Right ventricle myocardium superior (tissue), 1 donor: ENCODE results near the gene MAP2K7. TPM values are rescaled to one million over a fixed set of nuclear protein-coding genes. Genes with fewer than 3 reads are reported as not detected.
"Not testable (repeated sequence)": the region's sequence is repeated elsewhere in the genome, so short reads cannot be mapped to it uniquely, and the experiment has no call there.

ENCODE experiments used
- ATAC-seq: fragments of 200-7000 bp; cut with Tn5 transposase; one replicate; pipeline ENCODE4 v1.9.1; 2020; ENCODE audit warnings: mild to moderate bottlenecking; ENCODE audit not compliant: poor library complexity
- DNase-seq: peaks from one replicate; pipeline ENCODE4 v3.0.0-alpha.2; 2020
- intact Hi-C: fragments of 100-400 bp; cut with DNase I; formaldehyde crosslinking; loops from one replicate; pipeline ENCODE4 v1.11.2; 2022
- total RNA-seq: library from RNA; stranded (reverse); fragmentation: NEBNext Ultra II Directional; extraction: Animal tissue kit (Norgen Biotek cat#: 25700); gene quantifications from one replicate; pipeline ENCODE4 v1.2.1, GENCODE V29; 2021
- donor health status: DM: no; HTN: yes; CAD: no; lungs with severe emphysema.

MAP2K7 gene
- total RNA-seq, 1 donor from 2014 or later = 27.5 TPM

DNA sequence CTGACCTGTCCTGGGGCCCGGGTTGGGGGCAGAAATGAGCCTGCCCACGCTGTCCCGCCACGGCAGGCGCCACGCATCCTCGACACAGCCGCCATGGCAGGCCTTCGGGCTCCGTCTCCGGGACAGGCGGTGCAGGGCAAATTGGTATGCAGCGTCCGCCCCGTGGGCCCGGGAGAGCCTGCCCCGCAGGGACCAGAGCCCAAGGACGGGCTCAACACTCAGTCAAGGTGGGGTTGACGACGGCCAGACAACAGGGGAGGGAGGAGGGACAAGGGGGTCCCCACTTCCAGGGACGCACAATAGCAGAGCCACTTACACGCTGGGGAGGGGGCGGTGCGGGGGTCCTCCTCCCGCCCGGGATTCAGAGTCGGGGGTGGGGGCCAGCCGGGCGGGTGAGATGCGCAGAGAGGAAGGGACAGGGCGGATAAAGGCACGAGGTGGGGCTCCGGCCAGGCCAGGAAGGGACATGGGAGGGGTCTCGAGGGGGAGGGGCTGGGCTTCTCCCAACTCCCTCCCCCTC, 21.0 kb downstream of the MAP2K7 start:
- DNase-seq = no peak
- intact Hi-C loops = no loop called here

DNA sequence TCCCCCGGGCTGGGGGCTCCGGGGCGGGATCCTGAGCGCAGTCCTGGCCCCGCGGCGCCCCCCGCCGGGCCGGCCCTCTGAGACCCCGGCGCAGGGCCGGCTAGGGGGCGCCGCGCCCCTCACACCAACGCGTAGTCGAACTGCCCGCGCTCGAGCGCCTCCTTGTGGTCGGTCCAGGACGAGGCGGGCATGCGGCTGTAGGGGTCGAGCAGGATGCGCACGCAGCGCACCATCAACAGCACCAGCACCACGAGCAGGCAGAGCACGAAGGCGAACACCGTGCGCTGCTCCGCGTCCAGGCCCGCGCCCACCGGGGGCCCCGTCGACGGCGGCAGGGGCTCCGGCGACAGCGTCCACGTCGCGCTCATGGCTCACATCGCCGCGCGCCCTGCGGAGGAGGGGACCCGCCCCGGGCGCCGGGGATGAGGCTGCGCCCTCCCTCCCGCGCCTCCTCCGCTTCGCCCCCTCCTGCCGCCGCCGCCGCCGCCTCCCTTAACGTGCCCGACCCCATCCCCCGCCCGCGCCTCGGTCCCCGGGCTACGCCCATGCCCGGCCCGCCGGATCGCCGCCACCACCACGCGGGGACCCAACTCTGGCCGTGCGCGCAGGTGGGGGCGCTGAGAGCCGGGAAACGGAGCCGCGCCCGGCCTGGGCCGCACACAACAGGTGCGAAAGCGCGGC, 21.6 kb downstream of the MAP2K7 start:
- intact Hi-C loops = no loop called here
- DNase-seq (peak; percentile 80), ATAC-seq (no peak)

More for the DNA sequence above, 21.0 kb downstream of the MAP2K7 start:
- ATAC-seq = no peak

DNA sequence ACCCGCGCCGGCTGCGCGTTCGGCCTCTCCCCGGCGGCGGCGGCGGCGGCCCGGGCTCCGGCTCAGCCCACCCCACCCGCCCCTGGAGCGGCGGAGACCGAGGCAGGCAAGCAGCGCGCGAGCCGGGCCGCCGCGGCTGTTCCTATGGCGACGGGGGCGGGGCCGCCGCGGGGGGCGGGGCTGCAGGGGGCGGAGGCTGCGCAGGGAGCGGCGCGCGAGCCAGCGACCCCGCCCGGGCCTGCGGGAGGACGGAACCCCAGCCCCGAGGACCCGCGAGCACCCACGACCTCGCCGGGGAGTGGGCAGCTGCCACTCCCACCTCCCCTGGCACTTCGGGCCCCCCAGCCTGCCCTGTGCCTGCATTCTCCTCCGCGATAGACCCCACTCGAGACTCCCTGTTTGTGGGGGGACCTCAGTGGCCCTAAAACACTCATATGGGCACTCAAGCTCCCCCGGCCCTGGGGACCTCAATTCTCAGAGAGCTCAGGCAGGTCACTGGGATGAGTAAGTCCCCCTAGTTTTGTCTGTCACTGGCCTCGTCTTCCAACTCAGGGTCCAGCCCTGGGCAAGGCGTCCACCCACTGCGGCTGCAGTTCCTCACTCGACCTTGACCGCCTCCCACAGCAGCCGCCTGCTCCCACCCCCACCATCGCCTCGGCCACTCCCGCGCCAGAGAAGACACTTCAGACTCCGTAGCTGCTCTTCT, 22.5 kb downstream of the MAP2K7 start, which contains the start of gene CTXN1:
CTXN1 (minus strand) TSS at position 115 of the 706 bp plus-strand sequence. CDS start 597 bp downstream, outside the sequence.
- intact Hi-C loops = no loop called here
- ATAC-seq = peak; percentile 56
- DNase-seq = peak; percentile 84

DNA sequence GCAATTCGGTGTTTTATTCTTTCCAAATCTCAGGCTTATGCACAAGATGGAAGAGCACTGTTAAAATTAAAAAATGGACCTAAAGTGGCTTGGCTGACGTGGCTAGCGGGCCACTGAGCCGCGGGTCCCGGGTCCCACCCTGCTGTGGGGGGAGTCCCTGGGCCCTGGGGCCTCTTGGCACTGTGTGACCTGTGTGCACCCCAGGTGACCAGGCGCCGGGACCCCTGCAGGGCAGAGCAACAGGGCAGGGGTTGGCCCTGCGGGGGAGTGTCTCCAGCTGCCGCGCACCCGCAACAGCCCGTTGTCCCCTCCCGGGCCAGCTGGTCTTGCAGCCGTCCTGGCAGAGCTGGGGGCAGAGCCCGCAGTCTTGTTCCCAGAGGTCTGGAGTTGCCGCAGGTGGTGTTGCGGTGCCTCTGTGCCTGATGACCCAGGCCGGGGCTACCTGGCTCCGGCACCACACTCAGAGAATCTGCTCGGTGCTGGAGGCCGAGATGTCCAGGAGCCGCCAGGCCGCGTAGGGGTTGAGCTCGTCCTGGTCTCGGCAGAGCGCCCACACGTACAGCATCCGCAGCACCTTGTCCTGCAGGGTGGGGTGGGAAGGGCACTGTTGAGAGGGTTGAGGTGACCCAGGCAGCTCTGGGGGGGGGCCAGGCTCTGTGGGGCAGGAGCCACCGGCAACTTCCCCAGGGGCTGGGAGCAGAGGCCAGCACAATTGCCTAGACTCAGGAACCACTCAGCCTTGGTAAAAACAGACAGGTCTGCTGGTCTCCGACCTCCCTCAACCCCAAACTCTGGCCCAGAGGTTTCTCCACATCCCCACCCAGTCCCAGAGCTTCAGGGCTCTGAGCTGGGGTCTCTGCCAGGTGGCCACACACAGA, 23.3 kb downstream of the MAP2K7 start:
- intact Hi-C loops = no loop called here
- no peak for DNase-seq
- ATAC-seq = no peak

DNA sequence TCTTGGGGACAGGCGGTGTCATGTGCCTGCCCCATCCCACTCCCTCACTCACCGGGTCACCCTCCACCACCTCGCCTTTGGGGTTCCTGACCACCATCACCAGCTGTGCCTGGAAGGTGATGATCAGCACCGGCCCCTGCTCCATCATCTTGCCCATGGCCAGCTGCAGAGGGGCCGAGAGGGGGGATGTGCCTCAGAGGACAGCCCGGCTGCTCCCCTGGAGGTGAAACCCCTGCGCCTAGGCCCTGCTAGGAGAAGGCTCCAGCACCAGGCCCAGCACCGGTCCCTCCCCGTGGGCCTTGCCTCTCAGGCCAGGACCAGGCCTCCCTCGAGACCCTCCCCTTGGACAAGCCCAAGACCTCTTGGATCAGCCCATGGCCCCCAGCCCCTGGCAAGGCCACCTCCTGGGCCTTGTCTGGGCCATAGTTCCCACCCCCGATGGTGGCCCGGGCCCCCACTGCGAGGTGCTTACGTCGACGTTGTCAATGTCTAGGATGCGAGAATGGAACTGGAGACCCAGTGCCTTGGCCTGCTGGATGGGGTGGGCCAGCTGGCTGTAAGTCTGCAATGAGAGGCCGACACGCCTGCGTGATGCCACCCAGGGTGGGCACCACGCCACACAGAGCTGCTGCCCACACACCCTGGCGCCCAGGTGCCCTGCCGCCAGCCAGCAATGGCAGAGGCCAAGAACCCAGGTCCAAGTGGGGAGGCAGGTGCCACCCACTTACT, 24.1 kb downstream of the MAP2K7 start:
- DNase-seq (no peak), ATAC-seq (peak; percentile 15)
- intact Hi-C loops = no loop called here

DNA sequence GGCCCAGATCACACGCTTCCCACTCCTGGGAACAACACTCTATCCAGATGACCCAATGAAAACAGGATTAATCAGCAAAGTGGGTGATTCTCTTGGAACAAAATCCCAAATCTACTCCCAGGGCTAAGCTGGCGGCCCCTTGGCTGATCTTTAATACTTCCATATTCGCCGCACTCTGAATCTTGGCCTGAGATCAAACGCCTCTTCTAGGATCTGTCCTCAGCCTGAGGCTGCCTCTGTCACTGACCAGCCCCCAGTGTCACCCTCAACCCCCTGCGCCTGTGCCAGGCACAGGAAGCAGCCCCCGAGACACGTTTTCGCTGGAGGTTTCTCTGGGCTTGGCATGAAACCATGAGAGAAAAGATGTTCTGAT, 24.6 kb downstream of the MAP2K7 start:
- peak; percentile 42 for ATAC-seq
- intact Hi-C loops = no loop called here
- no peak for DNase-seq

DNA sequence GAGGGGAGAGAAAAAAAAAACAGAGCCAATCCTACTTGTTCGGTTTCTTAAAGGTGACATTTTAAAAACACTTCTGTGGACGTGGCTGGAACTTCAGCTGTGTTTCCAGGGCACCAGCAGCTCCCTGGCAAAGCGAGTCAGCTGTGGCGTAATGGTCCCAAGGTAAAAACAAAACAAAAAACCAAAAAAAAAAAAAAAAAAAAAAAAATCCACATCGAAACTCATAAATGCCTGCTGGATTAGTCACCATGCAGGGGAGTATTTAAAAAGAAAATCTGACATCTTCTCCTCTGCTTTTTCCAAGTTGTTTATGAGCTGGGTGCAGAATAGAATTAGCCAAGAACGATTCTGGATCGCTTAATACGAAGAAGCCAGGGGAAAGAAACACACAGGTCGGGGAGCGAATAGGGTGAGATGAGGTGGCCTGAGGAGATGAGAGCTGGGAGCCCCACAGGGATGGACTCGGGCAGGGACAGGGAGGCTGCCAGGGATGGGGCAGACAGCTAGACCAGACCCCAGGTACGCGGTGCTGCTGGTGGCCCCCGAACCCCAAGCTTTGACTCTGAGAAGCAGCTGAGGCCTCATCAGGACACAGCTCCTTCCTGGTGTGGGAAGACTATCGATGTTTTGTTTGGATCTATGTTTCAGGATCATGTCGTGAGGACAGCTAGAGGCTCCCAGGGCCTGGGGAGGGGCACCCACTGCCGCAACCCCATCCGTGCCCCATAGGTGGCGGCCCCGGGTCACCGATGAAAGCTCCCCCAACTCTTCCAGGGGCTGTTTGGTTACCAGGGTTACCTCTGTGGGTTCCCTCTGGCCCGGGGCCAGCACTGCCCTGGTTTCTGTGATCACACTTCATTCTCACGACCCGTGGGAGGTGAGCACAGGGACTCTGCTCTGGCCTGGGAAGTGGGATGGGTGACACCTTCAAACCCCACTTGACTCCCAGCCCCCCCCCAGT, 25.3 kb downstream of the MAP2K7 start:
- DNase-seq (no peak), ATAC-seq (no peak)
- intact Hi-C loops = no loop called here

DNA sequence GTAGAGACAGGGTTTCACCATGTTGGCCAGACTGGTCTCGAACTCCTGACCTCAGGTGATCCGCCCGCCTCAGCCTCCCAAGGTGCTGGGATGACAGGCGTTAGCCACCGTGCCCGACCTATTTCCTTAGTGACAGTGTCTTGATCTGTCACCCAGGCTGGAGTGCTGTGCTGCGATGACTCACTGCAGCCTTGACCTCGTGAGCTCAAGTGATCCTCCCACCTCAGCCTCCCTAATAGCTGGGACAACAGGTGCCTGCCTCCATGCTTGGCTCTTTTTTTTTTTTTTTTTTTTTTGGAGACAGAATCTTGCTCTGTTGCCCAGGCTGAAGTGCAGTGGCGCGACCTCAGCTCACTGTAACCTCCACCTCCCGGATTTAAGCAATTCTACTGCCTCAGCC, 26.4 kb downstream of the MAP2K7 start:
- intact Hi-C loops, ATAC-seq, DNase-seq: not testable (repeated sequence)

DNA sequence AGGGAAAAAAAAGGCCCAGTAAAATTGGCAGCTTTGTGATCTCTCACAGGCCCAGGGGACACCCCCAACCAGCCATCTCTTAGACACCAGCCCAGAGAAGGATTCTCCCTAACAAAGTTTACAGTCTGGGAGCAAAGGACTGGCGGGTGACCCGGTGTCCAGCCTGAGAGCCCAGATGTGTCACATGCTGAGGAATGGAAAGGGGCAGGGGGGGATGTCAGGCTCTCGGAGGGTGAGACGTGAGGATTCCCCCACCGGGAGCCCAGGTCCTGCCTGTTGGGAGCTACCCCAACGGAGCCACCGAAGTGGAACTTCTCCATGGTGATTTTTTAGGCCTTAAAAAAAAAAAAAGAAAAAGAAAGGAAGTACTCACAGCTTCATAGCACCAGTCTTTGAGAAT, 27.1 kb downstream of the MAP2K7 start:
- DNase-seq = no peak
- intact Hi-C loops = no loop called here
- no peak for ATAC-seq

DNA sequence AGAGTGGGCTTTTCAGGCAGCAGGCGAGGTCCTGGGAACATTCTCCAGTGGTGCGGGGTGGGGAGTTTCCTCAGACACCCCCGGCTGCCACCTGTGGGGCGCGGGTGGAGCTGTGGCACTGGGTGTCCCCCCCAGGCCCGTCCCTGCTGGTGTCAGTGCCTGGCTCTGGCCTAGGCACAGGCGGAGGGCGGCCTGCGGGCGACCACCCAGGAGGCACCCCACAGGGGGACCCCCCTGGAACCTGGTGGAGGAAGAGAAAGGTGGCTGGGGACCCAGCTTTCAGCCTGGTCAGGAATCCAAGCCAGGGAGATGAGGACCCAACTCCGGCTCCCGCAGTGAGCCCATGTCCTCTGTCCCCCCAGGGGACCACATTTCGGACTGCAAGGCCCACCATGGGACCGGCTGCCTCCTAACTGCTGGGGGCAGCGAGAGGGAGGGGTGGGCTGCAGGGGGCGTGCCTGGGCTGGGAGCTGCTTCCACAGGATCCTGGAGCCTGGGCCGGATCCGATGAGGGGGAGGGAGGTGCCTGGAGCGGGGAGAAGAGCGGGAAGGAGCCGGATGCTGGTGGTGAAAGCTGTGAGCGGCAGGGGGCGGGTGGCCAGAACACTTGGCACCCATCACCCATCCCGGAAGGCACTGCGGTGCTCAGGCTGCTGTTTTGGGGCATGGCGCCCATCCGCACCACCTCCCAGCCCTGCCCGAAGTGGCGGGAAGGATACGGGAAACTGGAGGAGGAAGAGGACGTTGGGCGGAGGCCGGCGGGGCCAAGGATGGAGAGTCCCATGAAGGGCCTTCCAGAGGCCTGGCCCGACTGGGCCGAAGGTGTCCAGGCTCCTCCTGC, 27.8 kb downstream of the MAP2K7 start:
- no peak for DNase-seq
- intact Hi-C loops = no loop called here
- ATAC-seq = no peak

DNA sequence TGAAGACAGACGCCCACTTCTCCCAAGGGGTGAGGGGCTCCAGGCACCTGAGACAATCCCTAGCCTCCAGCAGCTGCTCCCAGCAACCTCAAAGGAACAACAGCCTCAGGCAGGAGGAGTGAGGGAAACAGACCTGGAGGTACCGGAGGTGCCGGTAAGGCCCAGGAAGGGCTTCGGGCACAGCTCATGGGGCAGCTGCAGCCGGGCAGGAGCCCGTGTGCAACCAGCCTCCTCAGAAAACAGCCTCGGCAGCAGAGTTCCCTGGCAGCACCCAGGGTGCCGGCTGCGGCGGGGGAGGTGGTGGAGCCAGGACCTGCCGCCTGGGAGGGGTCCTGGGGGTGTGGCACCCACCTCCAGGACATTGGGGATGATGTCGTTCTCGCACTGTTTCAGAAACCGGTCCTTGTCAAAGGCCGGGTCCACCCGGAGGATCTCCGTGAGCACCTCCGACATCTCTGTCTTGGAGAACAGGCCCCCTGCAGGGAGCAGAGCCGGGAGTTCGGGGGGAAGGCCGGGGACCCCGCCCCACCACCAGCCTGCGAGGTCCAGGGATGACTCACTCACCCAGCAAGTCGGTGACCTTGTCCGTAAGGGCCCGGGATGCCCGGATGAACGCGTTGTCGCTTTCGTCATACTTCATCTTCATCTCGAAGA, 28.7 kb downstream of the MAP2K7 start:
- DNase-seq (no peak), ATAC-seq (no peak)
- intact Hi-C loops = no loop called here

DNA sequence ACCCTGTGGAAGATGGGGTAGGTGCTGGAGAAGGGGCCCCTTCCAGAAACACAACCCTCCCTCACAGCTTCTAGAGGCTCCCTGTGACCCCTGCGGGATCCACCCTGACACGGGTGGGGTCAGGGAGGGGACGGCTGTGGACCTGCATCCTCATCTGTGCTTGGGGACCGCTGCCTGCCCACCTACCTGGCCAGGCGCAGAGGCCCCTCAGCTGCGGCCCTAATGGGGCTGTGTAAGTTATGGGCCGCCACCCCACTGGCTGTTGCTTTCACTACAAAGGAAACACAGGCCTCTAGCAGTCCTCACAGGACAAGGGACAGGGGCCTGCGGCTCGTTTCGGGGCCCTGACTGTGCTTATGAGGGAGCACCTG, 29.2 kb downstream of the MAP2K7 start:
- ATAC-seq = no peak
- intact Hi-C loops = no loop called here
- DNase-seq = no peak

DNA sequence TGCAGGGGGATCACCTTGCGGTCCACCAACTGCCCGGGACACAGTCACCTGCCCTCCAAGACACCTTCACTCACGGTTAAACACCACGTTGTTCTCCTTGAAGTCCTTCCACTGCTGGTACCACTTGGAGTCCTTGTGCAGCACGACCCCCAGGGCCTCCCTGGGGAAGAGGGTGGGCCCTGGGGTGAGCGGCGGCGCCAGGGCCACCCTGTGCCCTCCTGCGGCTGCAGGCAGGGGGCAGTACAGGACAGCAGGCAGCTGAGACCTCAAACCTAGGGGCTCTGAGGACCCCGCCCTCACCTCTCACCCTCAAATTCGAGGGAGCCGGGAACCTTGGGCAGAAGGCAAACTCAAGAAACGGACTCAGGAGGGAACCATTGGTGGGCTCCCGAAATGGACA, 29.7 kb downstream of the MAP2K7 start:
- no peak for DNase-seq
- intact Hi-C loops = no loop called here
- no peak for ATAC-seq

DNA sequence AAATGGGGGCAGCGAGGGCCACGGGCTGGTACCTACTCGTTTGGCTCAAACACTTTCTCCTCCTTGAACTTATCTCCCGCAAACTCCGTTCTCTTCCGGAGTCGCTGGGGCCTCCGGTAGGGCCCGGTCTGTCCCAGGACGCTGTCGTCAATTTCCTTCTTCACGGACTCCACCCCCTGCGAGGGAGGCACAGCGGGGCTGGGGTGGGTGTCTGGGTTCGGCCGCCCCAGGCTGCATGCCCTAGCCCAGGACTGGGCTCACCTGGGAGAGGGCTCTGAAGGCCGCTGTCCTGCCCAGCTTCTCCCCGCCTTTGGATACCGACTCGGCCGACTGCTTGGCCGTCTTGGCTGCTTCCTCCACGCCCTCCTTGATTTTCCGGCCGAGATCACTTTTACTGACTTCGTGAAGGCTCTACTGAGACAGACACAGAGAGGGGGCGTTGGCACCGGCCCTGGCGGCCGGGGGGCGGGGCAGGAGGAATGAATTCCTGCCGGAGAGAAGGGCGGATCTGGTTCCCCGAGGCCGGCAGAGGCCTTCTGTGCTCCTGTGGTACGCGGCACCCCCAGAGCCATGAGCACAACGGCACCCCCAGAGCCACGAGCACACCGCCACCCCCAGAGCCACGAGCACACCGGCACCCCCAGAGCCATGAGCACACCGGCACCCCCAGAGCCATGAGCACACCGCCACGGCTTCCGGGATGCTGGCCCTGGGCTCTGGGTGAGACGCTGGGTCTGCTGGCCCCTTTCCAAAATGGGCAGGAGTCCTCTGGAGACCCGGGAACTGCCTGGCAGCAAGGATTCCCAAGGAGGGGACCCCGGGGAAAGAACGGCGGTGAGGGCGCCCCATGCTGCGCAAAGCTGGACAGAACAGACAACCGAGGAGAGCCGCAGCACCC, 30.4 kb downstream of the MAP2K7 start:
- intact Hi-C loops = no loop called here
- ATAC-seq = no peak
- DNase-seq = no peak

DNA sequence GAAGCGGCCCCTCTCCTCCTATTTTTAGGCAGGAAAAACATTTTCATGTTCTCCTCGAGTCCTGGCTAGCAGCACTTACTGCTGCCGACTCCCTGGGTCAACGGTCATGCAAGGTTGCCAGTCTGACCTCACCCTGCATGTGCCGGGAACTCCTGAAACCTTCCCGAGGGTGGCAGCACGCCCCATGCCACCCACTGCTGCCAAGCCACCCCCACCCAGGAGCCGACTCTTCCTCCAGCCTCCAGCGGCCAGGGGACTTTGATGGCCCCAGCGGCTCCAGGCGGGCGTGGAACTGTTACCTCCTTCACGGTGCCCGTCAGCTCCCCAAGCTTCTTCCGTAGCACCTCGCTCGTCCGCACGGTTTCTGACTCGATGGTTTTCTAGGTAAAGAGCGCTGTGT, 31.1 kb downstream of the MAP2K7 start:
- ATAC-seq = no peak
- no peak for DNase-seq
- intact Hi-C loops = no loop called here
